ENCODE measurements around the gene MMS19.

Gene MMS19

GRCh38 chr10:97522937-97523336, 24.7 kb upstream of the MMS19 start:
- no peak for DNase-seq

GRCh38 chr10:97522071-97522470, 23.8 kb upstream of the MMS19 start:
- no peak for DNase-seq

- DNase-seq: no peak
Measured at GRCh38 chr10:97520978-97521761, 22.9 kb upstream of the MMS19 start.

- no peak for DNase-seq
Measured at GRCh38 chr10:97520520-97520919, 22.3 kb upstream of the MMS19 start.

GRCh38 chr10:97519342-97519741, 21.1 kb upstream of the MMS19 start:
- no peak for DNase-seq

GRCh38 chr10:97518301-97519043, 20.2 kb upstream of the MMS19 start:
- no peak for DNase-seq

- no peak for DNase-seq
Measured at GRCh38 chr10:97517778-97518300, 19.6 kb upstream of the MMS19 start.

GRCh38 chr10:97517096-97517750, 19.0 kb upstream of the MMS19 start:
- DNase-seq: no peak

GRCh38 chr10:97515271-97515978, 17.2 kb upstream of the MMS19 start:
- no peak for DNase-seq

GRCh38 chr10:97514344-97514743, 16.1 kb upstream of the MMS19 start:
- DNase-seq: no peak

- DNase-seq: no peak
Measured at GRCh38 chr10:97512993-97513392, 14.8 kb upstream of the MMS19 start.

GRCh38 chr10:97511711-97512440, 13.7 kb upstream of the MMS19 start:
- no peak for DNase-seq

- DNase-seq: no peak
Measured at GRCh38 chr10:97510686-97511085, 12.5 kb upstream of the MMS19 start.

GRCh38 chr10:97509120-97509680, 11.0 kb upstream of the MMS19 start:
- no peak for DNase-seq

GRCh38 chr10:97508342-97508741, 10.1 kb upstream of the MMS19 start:
- no peak for DNase-seq

- DNase-seq: no peak
Measured at GRCh38 chr10:97506199-97506991, 8.2 kb upstream of the MMS19 start.

- no peak for DNase-seq
Measured at GRCh38 chr10:97505152-97505551, 6.9 kb upstream of the MMS19 start.

- no peak for DNase-seq
Measured at GRCh38 chr10:97503406-97503805, 5.2 kb upstream of the MMS19 start.

- no peak for DNase-seq
Measured at GRCh38 chr10:97502916-97503315, 4.7 kb upstream of the MMS19 start.

- DNase-seq: no peak
Measured at GRCh38 chr10:97500297-97500575, 2.0 kb upstream of the MMS19 start.

GRCh38 chr10:97499561-97500296, 1.5 kb upstream of the MMS19 start:
- no peak for DNase-seq
